HG03342 (cell line): ENCODE data around the gene C1R.
"Not testable (repeated sequence)": the region's sequence is repeated elsewhere in the genome, so short reads cannot be mapped to it uniquely, and the experiment has no call there.

Experiments used
- ATAC-seq: cut with Tn5 transposase; IDR thresholded peaks from one replicate; pipeline ENCODE4 v1.9.1; 2021; ENCODE audit warnings: mild to moderate bottlenecking, moderate library complexity; ENCODE audit not compliant: unreplicated experiment

Gene C1R

DNA sequence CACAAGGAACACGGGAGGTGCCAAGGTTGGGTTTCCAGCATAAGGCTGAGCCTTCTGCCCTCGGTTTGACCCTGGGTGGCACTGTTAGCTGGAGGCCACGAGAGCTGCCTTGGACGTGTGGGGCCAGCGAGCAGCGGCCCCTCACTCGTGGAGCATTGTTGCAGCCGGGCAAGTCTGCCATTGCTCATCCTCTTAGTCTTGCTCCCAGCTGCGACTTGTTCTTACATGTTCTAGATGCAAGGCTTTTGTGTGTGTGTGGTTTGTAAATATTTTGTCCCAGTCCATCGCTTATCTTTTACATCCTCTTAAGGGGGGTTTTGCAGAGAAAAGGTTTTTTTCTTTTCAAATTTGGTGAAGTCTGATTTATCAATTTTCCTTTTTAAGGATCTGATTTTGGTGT, 52.8 kb downstream of the C1R start:
- ATAC-seq: no peak

GRCh38 chr12:7038591-7038990, 53.7 kb downstream of the C1R start:
- ATAC-seq: no peak

GRCh38 chr12:7037411-7037810, 54.8 kb downstream of the C1R start:
- not testable (repeated sequence) for ATAC-seq

DNA sequence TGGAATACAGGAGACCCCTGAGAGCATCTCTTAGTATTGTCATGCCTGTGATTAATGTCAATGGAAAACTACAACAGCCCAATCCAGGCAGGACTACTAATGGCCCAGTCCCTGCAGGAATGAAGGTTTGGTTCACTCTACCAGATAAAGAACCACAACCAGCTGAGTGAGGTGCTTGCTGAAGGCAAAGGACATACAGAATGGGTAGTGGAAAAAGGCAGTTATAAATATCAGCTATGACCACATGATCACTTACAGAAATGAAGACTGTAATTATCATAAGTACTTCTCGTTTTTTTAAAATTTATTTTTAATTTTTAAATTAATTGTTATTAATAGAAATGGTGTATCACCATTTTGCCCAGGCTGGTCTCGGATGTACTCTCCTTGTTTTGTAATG, 56.8 kb downstream of the C1R start:
- no peak for ATAC-seq

DNA sequence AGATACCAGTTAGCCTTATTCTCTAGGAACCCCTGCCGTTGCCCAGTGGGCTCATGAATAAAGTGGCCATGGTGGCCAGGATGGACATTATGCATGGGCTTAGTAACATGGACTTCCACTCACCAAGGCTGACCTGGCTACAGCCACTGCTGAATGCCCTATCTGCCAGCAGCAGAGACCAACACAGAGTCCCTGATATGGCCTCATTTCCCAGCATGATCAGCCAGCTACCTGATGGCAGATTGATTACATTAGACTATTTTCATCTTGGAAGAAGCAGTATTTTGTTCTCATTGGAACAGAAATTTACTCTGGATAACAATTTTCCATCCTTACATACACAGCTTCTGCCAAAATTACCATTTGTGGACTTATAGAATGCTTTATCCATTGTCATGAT, 57.8 kb downstream of the C1R start:
- no peak for ATAC-seq

DNA sequence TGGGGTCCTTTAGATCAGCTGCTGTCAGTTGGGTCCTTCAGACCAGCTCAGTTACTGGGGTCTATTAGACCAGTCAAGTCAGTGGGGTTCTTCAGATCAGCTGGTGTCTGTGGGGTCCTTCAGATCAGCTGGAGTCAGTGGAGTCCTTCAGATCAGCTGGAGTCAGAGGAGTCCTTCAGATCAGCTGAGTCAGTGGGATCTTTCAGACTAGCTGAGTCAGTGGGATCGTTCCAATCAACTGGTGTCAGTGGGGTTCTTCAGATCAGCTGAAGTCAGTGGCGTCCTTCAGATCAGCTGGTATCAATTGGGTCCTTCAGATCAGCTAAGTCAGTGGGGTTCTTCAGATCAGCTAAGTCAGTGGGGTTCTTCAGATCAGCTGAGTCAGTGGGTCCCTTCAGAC, 59.3 kb downstream of the C1R start:
- ATAC-seq: no peak

DNA sequence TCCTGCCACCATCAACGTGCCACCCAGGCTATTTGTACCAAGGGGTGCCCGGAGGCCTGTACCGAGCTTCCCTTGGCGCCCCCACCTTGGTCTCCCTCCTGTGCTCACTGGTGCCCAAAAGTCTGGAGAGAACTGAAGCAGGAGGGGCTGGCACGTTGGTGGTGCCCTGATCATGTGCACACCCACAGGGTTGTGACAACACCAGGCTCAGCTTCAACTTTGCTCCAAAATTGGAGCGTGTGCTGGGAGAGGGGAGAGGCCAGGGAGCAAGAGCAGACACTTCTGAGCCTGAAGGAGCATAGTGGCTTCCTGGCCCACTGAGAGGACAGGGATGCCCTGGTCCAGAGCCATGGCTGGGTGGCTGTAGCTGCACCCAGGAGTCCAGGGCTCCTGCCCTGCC, 60.9 kb downstream of the C1R start:
- ATAC-seq: no peak
